Measurements from ENCODE around the gene SSTR1. TPM values are rescaled to one million over a fixed set of nuclear protein-coding genes. Genes with fewer than 3 reads are reported as not detected.

SSTR1 gene
- total and polyA plus RNA-seq, 2 of the 13 experiments (the other 11 are each of a cell fraction or from before 2014, with no cell fraction given): 0.04 TPM

GRCh38 chr14:38158468-38158867 is 49.2 kb upstream of the SSTR1 start (continued):
- TF ChIP-seq ZBTB40 (IDR thresholded peaks at IDR 0.05): no peak
- TF ChIP-seq ZBTB40 (CRISPR knock-in tag; IDR thresholded peaks at IDR 0.05): no peak
- TF ChIP-seq ZNF550 (CRISPR knock-in tag; IDR thresholded peaks at IDR 0.05; ENCODE audit: borderline replicate concordance): no peak
- TF ChIP-seq ZNF574 (CRISPR knock-in tag; IDR thresholded peaks at IDR 0.05): no peak
- TF ChIP-seq GMEB2 (CRISPR knock-in tag; IDR thresholded peaks at IDR 0.05; ENCODE audit: low read depth): no peak
- TF ChIP-seq FOXK2 (IDR thresholded peaks at IDR 0.05): no peak
- no peak for TF ChIP-seq ZNF670 (CRISPR knock-in tag; IDR thresholded peaks at IDR 0.05; ENCODE audit: borderline replicate concordance)
- no peak for TF ChIP-seq ZNF704 (CRISPR knock-in tag; IDR thresholded peaks at IDR 0.05; ENCODE audit: borderline replicate concordance)
- no peak for TF ChIP-seq BCL3 (CRISPR knock-in tag; IDR thresholded peaks at IDR 0.05)
- TF ChIP-seq TFE3 (CRISPR knock-in tag; IDR thresholded peaks at IDR 0.05): no peak
- no peak for TF ChIP-seq ZNF530 (CRISPR knock-in tag; IDR thresholded peaks at IDR 0.05; ENCODE audit: low read depth)

All from HepG2 (cell line).